HEK293 (cell line): ENCODE data around the gene STIL.

Experiments used
- EGR2 ChIP-seq: fragments of 450-650 bp; formaldehyde crosslinking; IDR thresholded peaks from 2 replicates; pipeline ENCODE4 v1.5.1; 2016; ENCODE audit warnings: low read depth, missing biosample characterization, missing genetic modification characterization
- HOXC10 ChIP-seq: sonication (generic); formaldehyde crosslinking; IDR thresholded peaks from 2 replicates; pipeline ENCODE4 v1.8.1; 2023; ENCODE audit warnings: mild to moderate bottlenecking, missing genetic modification reagents
- KLF16 ChIP-seq: fragments of 450-650 bp; formaldehyde crosslinking; IDR thresholded peaks from 2 replicates; pipeline ENCODE4 v1.5.1; 2017; ENCODE audit warnings: missing biosample characterization, missing genetic modification characterization
- KLF8 ChIP-seq: fragments of 450-650 bp; formaldehyde crosslinking; IDR thresholded peaks from 2 replicates; pipeline ENCODE4 v1.5.1; 2016; ENCODE audit warnings: missing biosample characterization, missing genetic modification characterization
- KLF9 ChIP-seq: fragments of 450-650 bp; formaldehyde crosslinking; IDR thresholded peaks from 2 replicates; pipeline ENCODE4 v1.5.1; 2016; ENCODE audit warnings: missing biosample characterization, missing genetic modification characterization, low read depth
- PATZ1 ChIP-seq: fragments of 450-650 bp; formaldehyde crosslinking; IDR thresholded peaks from 2 replicates; pipeline ENCODE4 v1.5.1; 2016; ENCODE audit warnings: missing biosample characterization, missing genetic modification characterization
- PBX3 ChIP-seq: sonication (generic); formaldehyde crosslinking; IDR thresholded peaks from 2 replicates; pipeline ENCODE4 v1.8.1; 2022; ENCODE audit warnings: mild to moderate bottlenecking, moderate library complexity, missing genetic modification reagents
- SCRT1 ChIP-seq: fragments of 450-650 bp; formaldehyde crosslinking; IDR thresholded peaks from 2 replicates; pipeline ENCODE4 v1.5.1; 2016; ENCODE audit warnings: missing biosample characterization, missing genetic modification characterization, borderline replicate concordance
- SP3 ChIP-seq: fragments of 450-650 bp; formaldehyde crosslinking; IDR thresholded peaks from 2 replicates; pipeline ENCODE4 v1.5.1; 2016; ENCODE audit warnings: missing biosample characterization, missing genetic modification characterization
- ZBTB20 ChIP-seq: fragments of 450-650 bp; formaldehyde crosslinking; IDR thresholded peaks from 2 replicates; pipeline ENCODE4 v1.5.1; 2016; ENCODE audit warnings: missing biosample characterization, missing genetic modification characterization
- ZNF175 ChIP-seq: fragments of 450-650 bp; formaldehyde crosslinking; IDR thresholded peaks from 2 replicates; pipeline ENCODE4 v1.5.1; 2016; ENCODE audit warnings: missing biosample characterization, missing genetic modification characterization
- ZNF239 ChIP-seq: fragments of 450-650 bp; formaldehyde crosslinking; IDR thresholded peaks from 2 replicates; pipeline ENCODE4 v1.5.1; 2016; ENCODE audit warnings: missing biosample characterization, missing genetic modification characterization
- ZNF324 ChIP-seq: fragments of 450-650 bp; formaldehyde crosslinking; IDR thresholded peaks from 2 replicates; pipeline ENCODE4 v1.5.1; 2016; ENCODE audit warnings: missing biosample characterization, missing genetic modification characterization
- ZNF341 ChIP-seq: fragments of 450-650 bp; formaldehyde crosslinking; IDR thresholded peaks from 2 replicates; pipeline ENCODE4; 2016; ENCODE audit warnings: low read depth, missing biosample characterization, missing genetic modification characterization
- ZNF350 ChIP-seq: fragments of 450-650 bp; formaldehyde crosslinking; IDR thresholded peaks from 2 replicates; pipeline ENCODE4 v1.5.0; 2017; ENCODE audit warnings: missing biosample characterization, mild to moderate bottlenecking, missing genetic modification characterization
- ZNF391 ChIP-seq: fragments of 450-650 bp; formaldehyde crosslinking; IDR thresholded peaks from 2 replicates; pipeline ENCODE4 v1.5.1; 2016; ENCODE audit warnings: low read depth, missing biosample characterization, missing genetic modification characterization, borderline replicate concordance
- ZNF423 ChIP-seq: fragments of 450-650 bp; formaldehyde crosslinking; IDR thresholded peaks from 2 replicates; pipeline ENCODE4 v1.5.1; 2016; ENCODE audit warnings: missing biosample characterization, missing genetic modification characterization
- ZNF501 ChIP-seq: fragments of 450-650 bp; formaldehyde crosslinking; IDR thresholded peaks from 2 replicates; pipeline ENCODE4 v1.5.1; 2016; ENCODE audit warnings: missing biosample characterization, missing genetic modification characterization
- ZNF558 ChIP-seq: fragments of 450-650 bp; formaldehyde crosslinking; IDR thresholded peaks from 2 replicates; pipeline ENCODE4 v1.5.1; 2016; ENCODE audit warnings: missing biosample characterization, missing genetic modification characterization
- ZNF585B ChIP-seq: fragments of 450-650 bp; formaldehyde crosslinking; IDR thresholded peaks from 2 replicates; pipeline ENCODE4 v1.5.1; 2016; ENCODE audit warnings: missing biosample characterization, missing genetic modification characterization
- ZNF610 ChIP-seq: fragments of 450-650 bp; formaldehyde crosslinking; IDR thresholded peaks from 2 replicates; pipeline ENCODE4 v1.5.1; 2016; ENCODE audit warnings: missing biosample characterization, missing genetic modification characterization, borderline replicate concordance
- ZNF629 ChIP-seq: fragments of 450-650 bp; formaldehyde crosslinking; IDR thresholded peaks from 2 replicates; pipeline ENCODE4 v1.5.1; 2017; ENCODE audit warnings: missing biosample characterization, missing genetic modification characterization
- ZNF660 ChIP-seq: fragments of 450-650 bp; IDR thresholded peaks from 2 replicates; pipeline ENCODE4 v1.5.1; 2018; ENCODE audit warnings: missing biosample characterization, mild to moderate bottlenecking, missing genetic modification characterization
- ZNF76 ChIP-seq: fragments of 450-650 bp; formaldehyde crosslinking; IDR thresholded peaks from 2 replicates; pipeline ENCODE4; 2016; ENCODE audit warnings: low read depth, missing biosample characterization, missing genetic modification characterization, borderline replicate concordance
- TF ChIP-seq, protein P1 (sequence below): fragments of 450-650 bp; formaldehyde crosslinking; IDR thresholded peaks from 2 replicates; pipeline ENCODE4 v1.5.1; 2016; ENCODE audit warnings: missing biosample characterization, missing genetic modification characterization
- TF ChIP-seq, protein P2 (sequence below): fragments of 450-650 bp; formaldehyde crosslinking; IDR thresholded peaks from 2 replicates; pipeline ENCODE4 v1.5.1; 2016; ENCODE audit warnings: missing biosample characterization, missing genetic modification characterization, low read depth
- TF ChIP-seq, protein P3 (sequence below): fragments of 450-650 bp; formaldehyde crosslinking; IDR thresholded peaks from 2 replicates; pipeline ENCODE4 v1.5.1; 2016; ENCODE audit warnings: missing biosample characterization, missing genetic modification characterization

The STIL gene

DNA sequence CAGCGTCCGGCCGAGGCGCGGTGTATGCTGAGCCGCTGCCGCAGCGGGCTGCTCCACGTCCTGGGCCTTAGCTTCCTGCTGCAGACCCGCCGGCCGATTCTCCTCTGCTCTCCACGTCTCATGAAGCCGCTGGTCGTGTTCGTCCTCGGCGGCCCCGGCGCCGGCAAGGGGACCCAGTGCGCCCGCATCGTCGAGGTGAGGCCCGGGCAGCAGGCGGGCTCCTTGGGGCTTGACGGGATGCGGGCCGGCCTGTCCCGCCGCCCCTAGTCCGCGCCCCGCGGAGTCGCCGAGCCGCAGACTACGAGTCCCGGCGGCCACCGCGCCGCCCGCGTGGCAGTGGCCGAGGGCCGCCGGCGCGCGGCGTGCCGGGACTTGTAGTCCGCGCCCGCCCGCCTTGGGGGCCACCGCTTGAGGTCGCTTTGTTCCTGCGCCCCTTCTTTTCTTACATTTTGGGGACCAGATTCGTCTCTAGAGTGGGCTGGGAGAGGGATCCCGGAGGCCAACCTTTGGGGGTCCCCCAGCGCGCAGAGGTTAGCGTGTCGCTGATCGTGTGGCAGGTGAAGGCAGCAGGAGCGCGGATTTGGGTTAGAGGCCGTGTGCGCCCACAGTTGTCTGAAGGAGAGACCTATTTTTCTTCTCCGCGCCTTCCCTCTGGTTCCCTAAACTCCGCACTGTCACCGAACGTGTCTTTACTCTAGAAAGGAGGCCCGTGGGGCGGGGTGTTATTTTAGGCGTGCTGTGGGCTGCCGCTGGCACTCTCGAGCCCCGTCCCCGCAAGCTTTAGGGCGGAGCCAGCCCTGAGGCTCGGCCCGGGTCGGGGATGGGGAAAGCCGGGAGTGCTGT is 20.2 kb upstream of the STIL start (continued):
- 0 out of 2 replicates have a peak, but pooled peaks have one; percentile 46 for TF ChIP-seq ZNF391 (tag by site-specific recombination)
- TF ChIP-seq, protein P1, sequence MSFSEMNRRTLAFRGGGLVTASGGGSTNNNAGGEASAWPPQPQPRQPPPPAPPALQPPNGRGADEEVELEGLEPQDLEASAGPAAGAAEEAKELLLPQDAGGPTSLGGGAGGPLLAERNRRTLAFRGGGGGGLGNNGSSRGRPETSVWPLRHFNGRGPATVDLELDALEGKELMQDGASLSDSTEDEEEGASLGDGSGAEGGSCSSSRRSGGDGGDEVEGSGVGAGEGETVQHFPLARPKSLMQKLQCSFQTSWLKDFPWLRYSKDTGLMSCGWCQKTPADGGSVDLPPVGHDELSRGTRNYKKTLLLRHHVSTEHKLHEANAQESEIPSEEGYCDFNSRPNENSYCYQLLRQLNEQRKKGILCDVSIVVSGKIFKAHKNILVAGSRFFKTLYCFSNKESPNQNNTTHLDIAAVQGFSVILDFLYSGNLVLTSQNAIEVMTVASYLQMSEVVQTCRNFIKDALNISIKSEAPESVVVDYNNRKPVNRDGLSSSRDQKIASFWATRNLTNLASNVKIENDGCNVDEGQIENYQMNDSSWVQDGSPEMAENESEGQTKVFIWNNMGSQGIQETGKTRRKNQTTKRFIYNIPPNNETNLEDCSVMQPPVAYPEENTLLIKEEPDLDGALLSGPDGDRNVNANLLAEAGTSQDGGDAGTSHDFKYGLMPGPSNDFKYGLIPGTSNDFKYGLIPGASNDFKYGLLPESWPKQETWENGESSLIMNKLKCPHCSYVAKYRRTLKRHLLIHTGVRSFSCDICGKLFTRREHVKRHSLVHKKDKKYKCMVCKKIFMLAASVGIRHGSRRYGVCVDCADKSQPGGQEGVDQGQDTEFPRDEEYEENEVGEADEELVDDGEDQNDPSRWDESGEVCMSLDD (tag by site-specific recombination), result peak; percentile 91
- TF ChIP-seq PATZ1 (tag by site-specific recombination), result peak; percentile 63; the same call in 1 of the 2 replicates
- TF ChIP-seq, protein P2, sequence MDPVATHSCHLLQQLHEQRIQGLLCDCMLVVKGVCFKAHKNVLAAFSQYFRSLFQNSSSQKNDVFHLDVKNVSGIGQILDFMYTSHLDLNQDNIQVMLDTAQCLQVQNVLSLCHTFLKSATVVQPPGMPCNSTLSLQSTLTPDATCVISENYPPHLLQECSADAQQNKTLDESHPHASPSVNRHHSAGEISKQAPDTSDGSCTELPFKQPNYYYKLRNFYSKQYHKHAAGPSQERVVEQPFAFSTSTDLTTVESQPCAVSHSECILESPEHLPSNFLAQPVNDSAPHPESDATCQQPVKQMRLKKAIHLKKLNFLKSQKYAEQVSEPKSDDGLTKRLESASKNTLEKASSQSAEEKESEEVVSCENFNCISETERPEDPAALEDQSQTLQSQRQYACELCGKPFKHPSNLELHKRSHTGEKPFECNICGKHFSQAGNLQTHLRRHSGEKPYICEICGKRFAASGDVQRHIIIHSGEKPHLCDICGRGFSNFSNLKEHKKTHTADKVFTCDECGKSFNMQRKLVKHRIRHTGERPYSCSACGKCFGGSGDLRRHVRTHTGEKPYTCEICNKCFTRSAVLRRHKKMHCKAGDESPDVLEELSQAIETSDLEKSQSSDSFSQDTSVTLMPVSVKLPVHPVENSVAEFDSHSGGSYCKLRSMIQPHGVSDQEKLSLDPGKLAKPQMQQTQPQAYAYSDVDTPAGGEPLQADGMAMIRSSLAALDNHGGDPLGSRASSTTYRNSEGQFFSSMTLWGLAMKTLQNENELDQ (tag by site-specific recombination), result no peak
- TF ChIP-seq ZBTB20, result peak; percentile 65
- no peak for TF ChIP-seq ZNF558 (tag by site-specific recombination)
- TF ChIP-seq ZNF350 (tag by site-specific recombination), result no peak
- TF ChIP-seq PBX3 (CRISPR knock-in tag), result no peak; the same call in 1 of the 2 replicates
- TF ChIP-seq ZNF175 (tag by site-specific recombination), result no peak
- TF ChIP-seq, protein P3, sequence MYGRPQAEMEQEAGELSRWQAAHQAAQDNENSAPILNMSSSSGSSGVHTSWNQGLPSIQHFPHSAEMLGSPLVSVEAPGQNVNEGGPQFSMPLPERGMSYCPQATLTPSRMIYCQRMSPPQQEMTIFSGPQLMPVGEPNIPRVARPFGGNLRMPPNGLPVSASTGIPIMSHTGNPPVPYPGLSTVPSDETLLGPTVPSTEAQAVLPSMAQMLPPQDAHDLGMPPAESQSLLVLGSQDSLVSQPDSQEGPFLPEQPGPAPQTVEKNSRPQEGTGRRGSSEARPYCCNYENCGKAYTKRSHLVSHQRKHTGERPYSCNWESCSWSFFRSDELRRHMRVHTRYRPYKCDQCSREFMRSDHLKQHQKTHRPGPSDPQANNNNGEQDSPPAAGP (tag by site-specific recombination), result 0 out of 2 replicates have a peak, but pooled peaks have one; percentile 33
- peak; percentile 88 for TF ChIP-seq ZNF76 (tag by site-specific recombination)
- peak; percentile 66 for TF ChIP-seq ZNF341 (tag by site-specific recombination)
- TF ChIP-seq ZNF660, result peak; percentile 36; the same call in 1 of the 2 replicates
- 0 out of 2 replicates have a peak, but pooled peaks have one; percentile 32 for TF ChIP-seq ZNF501 (tag by site-specific recombination)
- TF ChIP-seq ZNF629 (tag by site-specific recombination), result peak; percentile 50
- TF ChIP-seq KLF16 (tag by site-specific recombination), result 0 out of 2 replicates have a peak, but pooled peaks have one; percentile 36
- no peak for TF ChIP-seq ZNF610 (tag by site-specific recombination)
- no peak for TF ChIP-seq SCRT1 (tag by site-specific recombination)
- TF ChIP-seq SP3 (tag by site-specific recombination), result peak; percentile 47
- 0 out of 2 replicates have a peak, but pooled peaks have one; percentile 23 for TF ChIP-seq EGR2 (tag by site-specific recombination)
- TF ChIP-seq ZNF324 (tag by site-specific recombination), result 0 out of 2 replicates have a peak, but pooled peaks have one; percentile 51
- 0 out of 2 replicates have a peak, but pooled peaks have one; percentile 10 for TF ChIP-seq ZNF585B (tag by site-specific recombination)
- no peak for TF ChIP-seq ZNF423 (tag by site-specific recombination)
- TF ChIP-seq HOXC10 (CRISPR knock-in tag), result no peak
- peak; percentile 35 for TF ChIP-seq KLF9 (tag by site-specific recombination)
- peak; percentile 67 for TF ChIP-seq KLF8
- TF ChIP-seq ZNF239, result no peak
